Esophagus muscularis mucosa (tissue), 4 donors: ENCODE results near the gene DMRT1. TPM values are rescaled to one million over a fixed set of nuclear protein-coding genes. Genes with fewer than 3 reads are reported as not detected.

Source experiments
- DNase-seq: peaks from one replicate; pipeline ENCODE4 v3.0.0-alpha.2; 2017; ENCODE audit errors: extremely low spot score
- H3K27ac ChIP-seq, 4 donors: fragments of 200-600 bp; sonication (generic); replicated peaks in 1 of 4; 1 replicate in 3 of 4; 2 replicates in 1 of 4; pipeline ENCODE4 v1.5.1; 2016 to 2019; ENCODE audit warnings: mild to moderate bottlenecking in 1 of 4
- H3K27me3 ChIP-seq, 4 donors: fragments of 200-600 bp; sonication (generic); one replicate each; pipeline versions ENCODE4 v1.5.1 to v1.6.0; 2016 to 2019
- H3K36me3 ChIP-seq, 4 donors: fragments of 200-600 bp; sonication (generic); one replicate each; pipeline ENCODE4 v1.5.1; 2016 to 2019
- H3K4me1 ChIP-seq, 4 donors: fragments of 200-600 bp; sonication (generic); one replicate each; pipeline ENCODE4 v1.5.1; 2016 to 2019
- H3K4me3 ChIP-seq, 4 donors: fragments of 200-600 bp; sonication (generic); 1 replicate in 2 of 4; 2 replicates in 2 of 4; pipeline ENCODE4 v1.5.1; 2016 to 2019; ENCODE audit warnings: mild to moderate bottlenecking in 4 of 4, moderate library complexity in 1 of 4
- H3K9me3 ChIP-seq, 4 donors: fragments of 200-600 bp; sonication (generic); 1 replicate in 3 of 4; 2 replicates in 1 of 4; pipeline ENCODE4 v1.5.1; 2016 to 2019
- CTCF ChIP-seq, 3 experiments: fragments of 200-600 bp in 2 of 3; fragments of 450-650 bp in 1 of 3; sonication (generic) in 2 of 3; IDR thresholded peaks; one replicate each; pipeline ENCODE4 v1.5.1; 2017 to 2019; ENCODE audit warnings: antibody characterized with exemption in 3 of 3, mild to moderate bottlenecking in 2 of 3, moderate library complexity in 1 of 3
- EP300 ChIP-seq: sonication (generic); formaldehyde crosslinking; IDR thresholded peaks from one replicate; pipeline ENCODE4 v1.6.1; 2017; ENCODE audit warnings: antibody characterized with exemption
- POLR2A ChIP-seq: fragments of 450-650 bp; IDR thresholded peaks from one replicate; pipeline ENCODE4 v1.6.1; 2017; ENCODE audit warnings: antibody characterized with exemption, moderate library complexity, mild to moderate bottlenecking, low read depth
- POLR2AphosphoS5 ChIP-seq, 2 donors: sonication (generic); formaldehyde crosslinking; IDR thresholded peaks; one replicate each; pipeline ENCODE4 v1.6.1; 2017; ENCODE audit warnings: antibody characterized with exemption in 2 of 2
- WGBS: methylation state at CpG from one replicate; pipeline ENCODE4 v1.1.5; 2018; 5-methylcytosine and 5-hydroxymethylcytosine counted together
- intact Hi-C: fragments of 100-400 bp; cut with DNase I; formaldehyde crosslinking; loops from one replicate; pipeline ENCODE4 v1.15.1; 2023
- total RNA-seq, 4 donors: library from RNA; depleted of rRNA; stranded (reverse); fragments of >200 nt; gene quantifications; one replicate each; pipeline versions ENCODE4 v1.1.0 to v1.2.1, GENCODE V29; 2016

Gene DMRT1
- total RNA-seq, 4 donors from 2014 or later: not detected

- Histone ChIP-seq H3K4me1 (no peaks in the 10 kb centered on the region), H3K9me3 (no peaks in the 10 kb centered on the region), H3K36me3 (no peaks in the 10 kb centered on the region), H3K27ac (no peak overlapping the region), H3K4me3 (no peak overlapping the region), H3K27me3 (peaks cover 0 to 38% (median 0%) of the 10 kb centered on the region in 4 donors)
- WGBS: 76% methylated on average over 8 of the region's 8 CpGs
- intact Hi-C loops: no loop called here
- DNase-seq: no peak
- TF ChIP-seq EP300 (no peak), POLR2A (no peak), CTCF (IDR thresholded peaks at IDR 0.05) (no peak), POLR2AphosphoS5 (IDR thresholded peaks at IDR 0.05) (no peak)
Observed at GRCh38 chr9:883011-883410, 41.5 kb downstream of the DMRT1 start.

DNA sequence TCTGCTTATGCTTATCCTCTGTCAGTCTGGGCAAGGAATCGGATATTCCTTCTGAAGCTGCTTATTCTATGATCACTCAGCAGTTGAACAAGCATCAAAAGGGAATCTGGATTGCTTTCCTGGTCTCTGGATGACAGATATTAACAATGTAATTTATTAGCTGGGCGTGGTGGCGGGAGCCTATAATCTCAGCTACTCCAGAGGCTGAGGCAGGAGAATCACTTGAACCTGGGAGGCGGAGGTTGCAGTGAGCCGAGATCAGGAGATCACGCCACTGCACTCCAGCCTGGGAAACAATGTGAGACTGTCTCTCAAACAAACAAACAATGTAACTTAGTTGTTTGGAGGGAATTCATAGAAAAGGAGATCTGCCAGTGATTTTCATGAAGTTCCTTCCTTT, 45.4 kb downstream of the DMRT1 start:
- TF ChIP-seq POLR2AphosphoS5 (IDR thresholded peaks at IDR 0.05): no peak
- no peak for TF ChIP-seq CTCF (IDR thresholded peaks at IDR 0.05)
- TF ChIP-seq POLR2A: no peak
- no peak for TF ChIP-seq EP300
- intact Hi-C loops: no loop called here

DNA sequence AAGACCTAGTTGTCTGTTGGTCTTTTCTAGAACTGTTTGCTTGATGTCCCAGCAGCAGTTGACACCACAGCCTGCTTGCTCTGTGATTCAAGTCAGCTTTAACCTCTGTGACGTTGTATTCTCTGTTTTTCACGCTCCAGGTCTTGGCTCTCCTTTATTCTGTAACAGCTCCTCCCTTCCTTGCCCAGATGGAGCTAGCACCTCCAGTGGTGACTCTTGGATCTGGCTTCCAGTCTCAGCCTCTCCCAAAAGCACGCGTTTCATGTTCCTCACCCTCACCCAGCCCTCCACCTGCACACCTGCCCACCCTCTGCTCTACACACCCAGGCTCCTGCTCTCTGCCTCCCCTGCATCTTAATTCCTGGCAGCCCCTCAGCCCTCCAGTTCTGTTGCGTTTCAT, 50.6 kb downstream of the DMRT1 start:
- intact Hi-C loops: no loop called here
- no peak overlapping the region for H3K4me3 ChIP-seq

More for the DNA sequence above, 45.4 kb downstream of the DMRT1 start:
- no peaks in the 10 kb centered on the region for H3K36me3 ChIP-seq
- peaks cover 0 to 26% (median 0%) of the 10 kb centered on the region in 4 donors for H3K27me3 ChIP-seq
- H3K27ac ChIP-seq: no peak overlapping the region
- 79% methylated on average over 6 of the region's 6 CpGs for WGBS
- no peak overlapping the region for H3K4me3 ChIP-seq
- H3K4me1 ChIP-seq: no peaks in the 10 kb centered on the region
- DNase-seq: no peak
- no peaks in the 10 kb centered on the region for H3K9me3 ChIP-seq

GRCh38 chr9:893115-893514, 51.6 kb downstream of the DMRT1 start:
- no peak overlapping the region for H3K27ac ChIP-seq

More for the DNA sequence above, 50.6 kb downstream of the DMRT1 start:
- no peak for TF ChIP-seq CTCF (IDR thresholded peaks at IDR 0.05)
- no peak for TF ChIP-seq POLR2A
- no peak for TF ChIP-seq EP300
- no peak for TF ChIP-seq POLR2AphosphoS5 (IDR thresholded peaks at IDR 0.05)
- WGBS: 76% methylated on average over 5 of the region's 5 CpGs
- Histone ChIP-seq H3K9me3 (no peaks in the 10 kb centered on the region), H3K27me3 (peaks cover 0 to 4% (median 0%) of the 10 kb centered on the region in 4 donors), H3K4me1 (peaks cover 0 to 4% (median 1%) of the 10 kb centered on the region in 4 donors), H3K36me3 (no peaks in the 10 kb centered on the region), H3K27ac (no peak overlapping the region)
- no peak for DNase-seq

More at GRCh38 chr9:893115-893514, 51.6 kb downstream of the DMRT1 start:
- Histone ChIP-seq H3K4me3 (no peak overlapping the region), H3K27me3 (peaks cover 0 to 4% (median 0%) of the 10 kb centered on the region in 4 donors), H3K9me3 (no peaks in the 10 kb centered on the region), H3K36me3 (no peaks in the 10 kb centered on the region), H3K4me1 (peaks cover 0 to 4% (median 1%) of the 10 kb centered on the region in 4 donors)
- TF ChIP-seq POLR2A (no peak), EP300 (no peak), CTCF (IDR thresholded peaks at IDR 0.05) (no peak), POLR2AphosphoS5 (IDR thresholded peaks at IDR 0.05) (no peak)
- 55% methylated on average over 5 of the region's 5 CpGs for whole genome bisulfite sequencing
- DNase-seq: no peak
- intact Hi-C loops: loop anchor here (1.0 kb wide), 1 partner anchor 116 kb away; no protein-coding TSS in a partner anchor
